GM12874 (cell line): Measurements from ENCODE around the gene KIF21B.

Source experiments
- TF ChIP-seq, protein P1 (sequence below): IDR thresholded peaks from 2 replicates; pipeline ENCODE4 v1.5.1; 2011; ENCODE audit warnings: low read depth, mild to moderate bottlenecking, control low read depth, low read length, moderate library complexity; ENCODE audit not compliant: insufficient read depth

The KIF21B gene

DNA sequence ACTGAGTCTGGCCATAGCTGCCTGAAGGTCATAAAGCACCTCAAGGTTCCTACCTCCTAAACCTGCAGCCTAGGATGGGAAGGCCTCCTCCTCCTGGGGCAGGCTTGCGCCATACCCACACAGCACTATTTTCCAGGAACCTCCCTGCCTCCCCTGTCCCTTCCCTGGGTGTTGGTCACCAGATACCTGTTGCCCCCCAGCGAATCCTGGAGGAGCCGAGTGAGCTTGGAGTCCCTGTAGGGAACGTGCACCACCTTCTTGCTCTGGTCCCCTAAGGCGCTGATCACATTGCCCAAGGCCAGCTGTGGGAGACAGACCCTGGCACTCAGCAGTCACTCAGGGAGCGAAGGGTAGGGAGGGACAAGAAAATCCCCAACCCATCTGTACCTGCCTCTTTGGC, 19.4 kb downstream of the KIF21B start:
- TF ChIP-seq, protein P1, sequence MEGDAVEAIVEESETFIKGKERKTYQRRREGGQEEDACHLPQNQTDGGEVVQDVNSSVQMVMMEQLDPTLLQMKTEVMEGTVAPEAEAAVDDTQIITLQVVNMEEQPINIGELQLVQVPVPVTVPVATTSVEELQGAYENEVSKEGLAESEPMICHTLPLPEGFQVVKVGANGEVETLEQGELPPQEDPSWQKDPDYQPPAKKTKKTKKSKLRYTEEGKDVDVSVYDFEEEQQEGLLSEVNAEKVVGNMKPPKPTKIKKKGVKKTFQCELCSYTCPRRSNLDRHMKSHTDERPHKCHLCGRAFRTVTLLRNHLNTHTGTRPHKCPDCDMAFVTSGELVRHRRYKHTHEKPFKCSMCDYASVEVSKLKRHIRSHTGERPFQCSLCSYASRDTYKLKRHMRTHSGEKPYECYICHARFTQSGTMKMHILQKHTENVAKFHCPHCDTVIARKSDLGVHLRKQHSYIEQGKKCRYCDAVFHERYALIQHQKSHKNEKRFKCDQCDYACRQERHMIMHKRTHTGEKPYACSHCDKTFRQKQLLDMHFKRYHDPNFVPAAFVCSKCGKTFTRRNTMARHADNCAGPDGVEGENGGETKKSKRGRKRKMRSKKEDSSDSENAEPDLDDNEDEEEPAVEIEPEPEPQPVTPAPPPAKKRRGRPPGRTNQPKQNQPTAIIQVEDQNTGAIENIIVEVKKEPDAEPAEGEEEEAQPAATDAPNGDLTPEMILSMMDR, result no peak

DNA sequence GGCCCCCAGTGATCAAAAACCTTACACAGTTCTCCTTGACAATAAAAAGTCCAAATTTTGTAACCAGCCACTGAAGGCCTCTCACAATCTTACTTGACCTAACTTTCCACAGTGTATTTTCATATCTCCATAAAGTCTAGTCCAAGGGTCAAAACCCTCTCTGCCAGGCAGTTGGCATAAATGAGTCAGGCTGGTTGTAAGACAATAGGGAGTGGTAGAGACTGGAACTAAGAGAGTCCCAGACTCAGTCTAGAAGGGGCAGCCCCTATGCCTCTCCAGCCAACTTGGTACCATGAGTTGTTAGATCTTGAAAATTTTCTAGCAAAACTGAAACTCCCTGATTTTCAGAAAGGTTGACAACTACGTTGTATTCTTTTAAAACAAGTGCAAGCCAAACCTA, 21.0 kb downstream of the KIF21B start:
- TF ChIP-seq, protein P1, result no peak

DNA sequence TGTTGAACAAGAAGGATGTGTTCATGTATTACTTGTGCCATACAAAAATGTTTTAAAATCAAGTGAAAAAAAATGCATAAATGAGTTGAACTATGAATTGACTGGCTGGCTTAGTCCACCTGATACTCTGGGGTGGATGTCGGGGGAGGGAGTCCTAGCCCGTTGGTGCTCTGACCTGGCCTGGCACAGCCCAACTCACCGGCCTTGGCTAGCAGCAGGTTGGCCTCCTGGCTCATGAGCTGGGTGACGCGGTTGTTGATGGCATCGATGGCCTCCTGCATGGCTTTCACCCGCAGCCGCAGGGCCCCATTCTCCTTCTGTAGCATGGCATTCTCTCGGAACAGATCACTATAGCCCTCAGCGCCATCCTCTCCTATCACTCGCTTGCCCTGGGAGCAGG, 21.6 kb downstream of the KIF21B start:
- TF ChIP-seq, protein P1, result no peak

DNA sequence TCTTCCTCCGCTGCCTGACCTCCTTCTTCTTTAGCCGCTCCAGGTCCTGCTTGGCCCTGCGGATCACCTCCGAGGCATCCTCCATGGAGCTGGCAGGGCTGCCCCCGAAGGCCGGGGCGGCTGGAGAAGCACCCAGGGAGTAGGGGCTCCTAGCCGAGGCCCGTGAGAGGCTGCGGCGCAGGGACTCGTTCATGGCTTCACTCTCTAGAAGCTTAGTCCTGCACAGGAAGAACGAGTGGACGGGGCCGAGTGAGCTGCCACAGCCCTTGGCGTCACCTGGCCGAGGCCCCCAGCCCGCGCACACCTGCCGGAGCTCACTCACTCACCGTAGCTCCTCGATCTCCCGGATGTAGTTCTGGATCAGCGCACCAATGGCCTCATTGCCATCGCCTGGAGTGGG, 23.1 kb downstream of the KIF21B start:
- TF ChIP-seq, protein P1, result no peak

DNA sequence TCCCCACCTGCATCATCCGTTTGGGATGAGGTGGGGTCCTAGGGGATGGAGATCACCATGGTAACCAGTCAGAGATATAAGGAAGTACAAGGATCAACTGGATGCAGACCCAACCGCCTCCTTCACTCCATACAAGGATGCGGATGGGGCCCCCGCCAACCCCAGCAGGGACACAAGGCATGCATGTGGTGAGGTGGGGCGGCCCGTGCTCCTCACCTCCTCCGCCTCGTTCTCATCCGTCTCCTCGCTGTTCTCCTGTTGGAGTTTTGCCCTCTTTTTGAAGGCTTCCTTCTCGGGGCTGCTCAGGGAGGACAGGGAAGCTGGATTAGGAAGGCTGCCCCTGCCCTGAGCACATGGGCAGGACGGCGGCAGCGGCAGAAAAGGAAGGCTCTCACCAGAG, 23.8 kb downstream of the KIF21B start:
- TF ChIP-seq, protein P1, result no peak

DNA sequence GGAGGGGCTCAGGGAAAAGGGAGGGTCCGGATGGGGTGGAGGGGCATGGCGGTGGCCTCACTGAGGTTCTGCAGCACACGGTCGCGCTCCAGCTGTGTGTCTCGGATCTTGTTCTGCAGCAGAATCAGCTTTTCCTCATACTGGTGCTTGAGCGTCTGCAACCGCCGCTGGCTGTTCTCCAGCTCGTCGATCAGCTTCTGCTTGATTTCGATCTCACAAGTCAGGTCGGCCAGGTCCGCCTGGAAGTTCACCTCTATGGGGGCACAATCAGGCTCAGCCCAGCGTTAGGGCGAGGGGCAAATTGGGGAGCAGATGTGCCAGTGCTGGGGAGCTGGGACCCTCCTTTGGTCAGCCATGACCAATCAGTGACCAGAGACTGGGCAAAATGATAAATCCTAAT, 25.2 kb downstream of the KIF21B start:
- TF ChIP-seq, protein P1, result no peak

DNA sequence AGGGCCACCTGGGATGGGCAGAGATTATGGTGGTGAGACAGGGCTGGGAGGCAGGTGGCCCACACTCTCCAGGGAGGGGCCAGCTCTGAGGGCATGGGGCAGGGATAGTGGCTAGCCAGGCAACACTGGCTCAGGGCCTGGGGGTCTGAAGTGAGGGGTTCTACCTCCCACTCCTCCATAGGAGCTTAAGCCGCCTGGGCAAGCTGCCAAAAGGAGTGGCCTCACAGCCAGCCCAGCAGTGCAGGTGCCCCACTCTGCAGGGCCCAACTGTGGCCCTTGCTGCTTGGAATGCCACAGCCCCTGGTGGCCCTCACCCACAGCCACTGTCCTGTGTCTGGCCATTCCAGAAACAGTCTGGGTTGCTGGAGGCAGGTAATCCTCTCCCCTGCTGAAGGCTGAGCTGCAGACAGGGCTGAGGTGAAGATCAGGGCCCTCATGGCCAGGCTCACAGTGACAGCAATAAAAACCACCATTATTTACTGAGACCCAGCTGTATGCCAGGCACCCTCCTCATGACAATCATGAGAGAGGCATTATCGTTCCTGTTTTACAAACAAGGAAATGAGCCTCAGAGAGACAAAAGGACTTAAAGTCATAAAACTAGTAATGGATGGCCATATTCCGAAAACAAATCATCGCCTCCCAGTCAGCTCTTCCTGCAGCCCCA, 31.0 kb downstream of the KIF21B start:
- TF ChIP-seq, protein P1, result no peak
